HepG2 (cell line): ENCODE measurements around the gene DSN1. TPM values are rescaled to one million over a fixed set of nuclear protein-coding genes. Genes with fewer than 3 reads are reported as not detected.

ENCODE experiments used
- GTF3A ChIP-seq: sonication (generic); formaldehyde crosslinking; conservative IDR thresholded peaks from 2 replicates; pipeline ENCODE4 v1.4.0; 2020; ENCODE audit warnings: mild to moderate bottlenecking, missing genetic modification reagents
- HDAC1 ChIP-seq: sonication (generic); formaldehyde crosslinking; IDR thresholded peaks from 2 replicates; pipeline ENCODE4 v1.5.1; 2020; ENCODE audit warnings: mild to moderate bottlenecking, missing genetic modification reagents
- HOMEZ ChIP-seq: IDR thresholded peaks from 2 replicates; pipeline ENCODE4 v1.6.1; 2016; ENCODE audit warnings: low read depth
- HOXA5 ChIP-seq: sonication (generic); formaldehyde crosslinking; IDR thresholded peaks from 2 replicates; pipeline ENCODE4 v1.4.0; 2020; ENCODE audit warnings: missing genetic modification reagents
- IRF1 ChIP-seq: sonication (generic); formaldehyde crosslinking; IDR thresholded peaks from 2 replicates; pipeline ENCODE4 v1.4.0; 2020; ENCODE audit warnings: low read depth, mild to moderate bottlenecking, missing genetic modification reagents
- MAZ ChIP-seq, 2 experiments: sonication (generic) in 1 of 2; formaldehyde crosslinking in 1 of 2; IDR thresholded peaks; 2 replicates each; pipeline versions ENCODE4 v1.5.0 to v1.6.1; 2012 to 2020; ENCODE audit warnings: low read depth in 2 of 2, mild to moderate bottlenecking in 2 of 2, borderline replicate concordance in 1 of 2, improper control_type of control experiment in 1 of 2, low read length in 1 of 2, missing genetic modification reagents in 1 of 2, moderate library complexity in 1 of 2
- MIER3 ChIP-seq: IDR thresholded peaks from 2 replicates; pipeline ENCODE4 v1.6.1; 2016; ENCODE audit warnings: missing compliant biosample characterization, borderline replicate concordance
- NBN ChIP-seq: fragments of 450-650 bp; conservative IDR thresholded peaks from 2 replicates; pipeline ENCODE4 v1.6.1; 2017
- NKX3-1 ChIP-seq: sonication (generic); formaldehyde crosslinking; IDR thresholded peaks from 2 replicates; pipeline ENCODE4 v1.5.0; 2020; ENCODE audit warnings: missing genetic modification reagents
- RARA ChIP-seq: IDR thresholded peaks from 2 replicates; pipeline ENCODE4 v1.6.1; 2016; ENCODE audit warnings: missing genetic modification reagents, missing compliant biosample characterization
- RARG ChIP-seq: sonication (generic); formaldehyde crosslinking; IDR thresholded peaks from 2 replicates; pipeline ENCODE4 v1.4.0; 2020; ENCODE audit warnings: low read depth, mild to moderate bottlenecking, missing genetic modification reagents
- RXRB ChIP-seq: IDR thresholded peaks from 2 replicates; pipeline ENCODE4 v1.6.1; 2016; ENCODE audit warnings: borderline replicate concordance, missing genetic modification reagents, missing compliant biosample characterization
- SATB2 ChIP-seq: sonication (generic); formaldehyde crosslinking; IDR thresholded peaks from 2 replicates; pipeline ENCODE4 v1.5.0; 2020; ENCODE audit warnings: missing genetic modification reagents
- TP53 ChIP-seq: sonication (generic); formaldehyde crosslinking; conservative IDR thresholded peaks from 2 replicates; pipeline ENCODE4 v1.4.0; 2020; ENCODE audit warnings: missing genetic modification reagents
- ZBTB14 ChIP-seq: sonication (generic); formaldehyde crosslinking; IDR thresholded peaks from 2 replicates; pipeline ENCODE4 v1.4.0; 2020; ENCODE audit warnings: missing genetic modification reagents
- ZNF143 ChIP-seq: sonication (generic); formaldehyde crosslinking; IDR thresholded peaks from 2 replicates; pipeline ENCODE4 v1.4.0; 2020; ENCODE audit warnings: missing genetic modification reagents
- ZNF253 ChIP-seq: sonication (generic); formaldehyde crosslinking; IDR thresholded peaks from 2 replicates; pipeline ENCODE4 v1.8.0; 2022; ENCODE audit warnings: mild to moderate bottlenecking, missing genetic modification reagents, borderline replicate concordance
- ZNF333 ChIP-seq: sonication (generic); formaldehyde crosslinking; IDR thresholded peaks from 2 replicates; pipeline ENCODE4 v1.4.0; 2020; ENCODE audit warnings: mild to moderate bottlenecking, missing genetic modification reagents, borderline replicate concordance
- ZNF343 ChIP-seq: sonication (generic); formaldehyde crosslinking; IDR thresholded peaks from 2 replicates; pipeline ENCODE4 v1.4.0; 2020; ENCODE audit warnings: mild to moderate bottlenecking, missing genetic modification reagents
- ZNF614 ChIP-seq: IDR thresholded peaks from 2 replicates; pipeline ENCODE4 v1.6.1; 2018; ENCODE audit warnings: missing biosample characterization, missing genetic modification reagents, inconsistent platforms, borderline replicate concordance
- ZNF619 ChIP-seq: sonication (generic); formaldehyde crosslinking; IDR thresholded peaks from 2 replicates; pipeline ENCODE4 v1.4.0; 2020; ENCODE audit warnings: mild to moderate bottlenecking, missing genetic modification reagents
- ZNF724P ChIP-seq: sonication (generic); formaldehyde crosslinking; IDR thresholded peaks from 2 replicates; pipeline ENCODE4 v1.8.0; 2022; ENCODE audit warnings: missing genetic modification reagents, borderline replicate concordance
- ZSCAN22 ChIP-seq: sonication (generic); formaldehyde crosslinking; IDR thresholded peaks from 2 replicates; pipeline ENCODE4 v1.4.0; 2020; ENCODE audit warnings: mild to moderate bottlenecking, missing genetic modification reagents
- polyA plus RNA-seq, 8 experiments: library from polyadenylated mRNA; depleted of rRNA in 3 of 8; stranded (reverse) in 7 of 8; unstranded in 1 of 8; fragments of >200 nt; fragmentation: Illumina TruSeq in 4 of 8; extraction: Trizol in 4 of 8; gene quantifications; 2 replicates each; pipeline versions ENCODE4 v1.2.1 to v1.2.3, GENCODE V29; 2011 to 2016; ENCODE audit warnings: low read depth in 4 of 8, missing spikeins in 1 of 8, mixed read lengths in 1 of 8; ENCODE audit not compliant: insufficient read depth in 1 of 8
- total RNA-seq, 5 experiments: library from RNA; depleted of rRNA; stranded (reverse); fragments of >200 nt; fragmentation: Illumina TruSeq; extraction: Trizol; gene quantifications; 2 replicates each; pipeline ENCODE4 v1.2.3, GENCODE V29; 2016; ENCODE audit warnings: low read depth in 1 of 5
- TF ChIP-seq, protein P1 (sequence below): sonication (generic); formaldehyde crosslinking; IDR thresholded peaks from 2 replicates; pipeline ENCODE4 v1.4.0; 2020; ENCODE audit warnings: missing genetic modification reagents, mild to moderate bottlenecking, borderline replicate concordance
- TF ChIP-seq, protein P2 (sequence below): sonication (generic); formaldehyde crosslinking; IDR thresholded peaks from 2 replicates; pipeline ENCODE4 v1.4.0; 2020; ENCODE audit warnings: mild to moderate bottlenecking, missing genetic modification reagents

The DSN1 gene
- total and polyA plus RNA-seq, 2 of the 13 experiments (the other 11 are each of a cell fraction or from before 2014, with no cell fraction given) = 18.7 to 53.7 TPM

GRCh38 chr20:36754656-36755222 lies 18.8 kb downstream of the DSN1 start (continued):
- no peak for TF ChIP-seq ZNF724P (CRISPR knock-in tag)
- TF ChIP-seq MIER3 (CRISPR knock-in tag) = no peak; the same call in 1 of the 2 replicates
- peak; percentile 44; the same call in 1 of the 2 replicates for TF ChIP-seq ZNF614 (CRISPR knock-in tag)
- TF ChIP-seq, protein P1, sequence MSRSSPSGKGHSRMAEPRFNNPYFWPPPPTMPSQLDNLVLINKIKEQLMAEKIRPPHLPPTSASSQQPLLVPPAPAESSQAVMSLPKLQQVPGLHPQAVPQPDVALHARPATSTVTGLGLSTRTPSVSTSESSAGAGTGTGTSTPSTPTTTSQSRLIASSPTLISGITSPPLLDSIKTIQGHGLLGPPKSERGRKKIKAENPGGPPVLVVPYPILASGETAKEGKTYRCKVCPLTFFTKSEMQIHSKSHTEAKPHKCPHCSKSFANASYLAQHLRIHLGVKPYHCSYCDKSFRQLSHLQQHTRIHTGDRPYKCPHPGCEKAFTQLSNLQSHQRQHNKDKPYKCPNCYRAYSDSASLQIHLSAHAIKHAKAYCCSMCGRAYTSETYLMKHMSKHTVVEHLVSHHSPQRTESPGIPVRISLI (CRISPR knock-in tag) = peak; percentile 54; the same call in 1 of the 2 replicates
- no peak for TF ChIP-seq HDAC1
- no peak for TF ChIP-seq SATB2 (CRISPR knock-in tag)
- no peak for TF ChIP-seq ZNF143 (CRISPR knock-in tag)
- 0 out of 2 replicates have a peak, but pooled peaks have one; percentile 36 for TF ChIP-seq RARA
- TF ChIP-seq HOMEZ (CRISPR knock-in tag) = peak; percentile 55; the same call in 1 of the 2 replicates
- TF ChIP-seq ZNF253 = no peak
- no peak for TF ChIP-seq ZBTB14
- TF ChIP-seq NKX3-1 (CRISPR knock-in tag) = no peak
- 0 out of 2 replicates have a peak, but pooled peaks have one; percentile 52 for TF ChIP-seq ZNF343 (CRISPR knock-in tag)
- no peak for TF ChIP-seq IRF1 (CRISPR knock-in tag)
- TF ChIP-seq MAZ (IDR thresholded peaks at IDR 0.05; ENCODE audit: borderline replicate concordance, low read depth, low read length) = no peak
- no peak for TF ChIP-seq MAZ (CRISPR knock-in tag; IDR thresholded peaks at IDR 0.05; ENCODE audit: low read depth)
- TF ChIP-seq ZNF619 (CRISPR knock-in tag) = no peak
- no peak for TF ChIP-seq NBN
- TF ChIP-seq, protein P2, sequence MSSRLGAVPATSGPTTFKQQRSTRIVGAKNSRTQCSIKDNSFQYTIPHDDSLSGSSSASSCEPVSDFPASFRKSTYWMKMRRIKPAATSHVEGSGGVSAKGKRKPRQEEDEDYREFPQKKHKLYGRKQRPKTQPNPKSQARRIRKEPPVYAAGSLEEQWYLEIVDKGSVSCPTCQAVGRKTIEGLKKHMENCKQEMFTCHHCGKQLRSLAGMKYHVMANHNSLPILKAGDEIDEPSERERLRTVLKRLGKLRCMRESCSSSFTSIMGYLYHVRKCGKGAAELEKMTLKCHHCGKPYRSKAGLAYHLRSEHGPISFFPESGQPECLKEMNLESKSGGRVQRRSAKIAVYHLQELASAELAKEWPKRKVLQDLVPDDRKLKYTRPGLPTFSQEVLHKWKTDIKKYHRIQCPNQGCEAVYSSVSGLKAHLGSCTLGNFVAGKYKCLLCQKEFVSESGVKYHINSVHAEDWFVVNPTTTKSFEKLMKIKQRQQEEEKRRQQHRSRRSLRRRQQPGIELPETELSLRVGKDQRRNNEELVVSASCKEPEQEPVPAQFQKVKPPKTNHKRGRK (CRISPR knock-in tag) = no peak
- 0 out of 2 replicates have a peak, but pooled peaks have one; percentile 48 for TF ChIP-seq RARG (CRISPR knock-in tag)
- no peak for TF ChIP-seq ZNF333 (CRISPR knock-in tag)
- TF ChIP-seq HOXA5 (CRISPR knock-in tag) = no peak
- TF ChIP-seq GTF3A = peak; percentile 94; the same call in 1 of the 2 replicates
- TF ChIP-seq TP53 (CRISPR knock-in tag) = no peak
- peak; percentile 63; the same call in 1 of the 2 replicates for TF ChIP-seq RXRB (CRISPR knock-in tag)
- 0 out of 2 replicates have a peak, but pooled peaks have one; percentile 39 for TF ChIP-seq ZSCAN22 (CRISPR knock-in tag)
